Left forelimb (tissue), 1 donor: Measurements from ENCODE around the gene ANKRD34C.
"Not testable (repeated sequence)": the region's sequence is repeated elsewhere in the genome, so short reads cannot be mapped to it uniquely, and the experiment has no call there.

Experiments used
- DNase-seq: peaks from one replicate; pipeline ENCODE4 v3.0.0-alpha.2; 2018; ENCODE audit warnings: low spot score

The ANKRD34C gene

GRCh38 chr15:79310985-79311900 is 28.7 kb downstream of the ANKRD34C start, which contains the start of gene TMED3:
Gene TMED3 (plus strand): TSS chr15:79311112. CDS start chr15:79311250, 138 bp downstream.
- peak; percentile 86 for DNase-seq

DNA sequence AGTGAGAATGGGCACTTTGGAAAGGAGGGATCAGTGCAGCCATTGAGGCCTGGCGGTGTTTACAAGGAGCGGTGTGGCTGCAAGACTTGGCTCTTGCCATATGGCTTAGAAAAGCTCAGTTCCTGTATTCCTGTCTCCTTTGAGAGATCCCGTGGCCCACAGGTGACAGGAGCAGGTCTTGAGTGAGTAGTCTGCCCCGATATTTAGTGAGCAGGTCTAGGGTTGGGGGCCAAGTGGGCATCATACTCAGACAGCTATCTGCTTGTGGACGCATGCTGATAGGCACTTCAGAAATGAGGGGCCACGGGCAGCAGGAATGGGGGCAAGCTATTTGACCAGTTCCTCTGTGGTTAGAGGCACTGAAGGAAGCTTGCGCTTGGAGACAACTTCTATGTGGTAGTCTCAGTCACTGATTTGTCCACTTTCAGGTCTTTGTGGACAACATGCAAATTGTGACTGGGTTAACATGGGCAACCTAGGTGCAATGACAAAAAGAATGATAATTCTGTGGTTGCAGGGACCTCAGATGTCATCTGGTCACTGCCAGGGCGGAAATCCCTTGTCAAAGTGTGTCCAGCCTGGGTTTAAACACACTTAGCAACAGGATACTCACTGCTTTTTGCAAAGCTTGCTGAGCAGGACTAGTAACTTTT is 29.5 kb downstream of the ANKRD34C start:
- no peak for DNase-seq

DNA sequence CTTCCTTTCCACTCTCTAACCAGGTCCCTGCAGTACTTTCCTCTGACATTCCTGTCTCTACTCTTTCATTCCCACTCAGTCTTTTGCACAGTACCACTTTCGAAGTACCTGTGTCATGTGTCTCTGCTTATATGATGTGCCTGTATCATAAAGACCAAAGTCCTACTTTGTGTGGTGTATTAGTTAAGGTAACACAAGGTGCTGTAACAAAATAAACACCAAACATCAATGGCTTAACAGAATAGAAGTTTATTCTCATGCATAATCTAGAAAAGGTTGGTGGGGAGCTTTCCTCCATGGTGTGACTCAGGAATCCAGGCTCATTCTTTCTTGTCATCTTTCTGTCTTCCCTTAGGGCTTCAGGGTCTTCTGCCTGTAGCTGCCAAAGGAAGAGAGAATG is 31.7 kb downstream of the ANKRD34C start:
- DNase-seq: no peak

DNA sequence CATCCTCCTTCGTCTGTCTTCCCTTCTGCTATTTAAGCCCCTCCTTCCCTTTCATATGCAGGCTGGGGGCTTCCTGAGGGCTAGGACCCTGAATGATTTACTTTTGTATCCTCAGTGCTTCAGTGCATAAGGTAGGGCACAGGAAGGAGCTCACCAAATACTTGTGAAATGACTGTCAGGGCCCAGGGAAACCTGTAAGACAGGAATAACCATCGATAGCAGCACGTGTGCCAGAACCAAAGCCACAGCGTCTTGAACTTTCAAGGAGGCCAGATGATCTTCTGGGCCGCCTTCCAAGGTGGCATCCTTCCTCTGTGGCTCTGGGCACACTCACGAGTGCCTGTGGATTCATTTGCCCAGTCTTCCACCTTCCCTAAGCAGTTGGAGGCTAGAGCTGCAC is 32.3 kb downstream of the ANKRD34C start:
- no peak for DNase-seq

GRCh38 chr15:79315623-79316328 is 33.3 kb downstream of the ANKRD34C start:
- DNase-seq: no peak

DNA sequence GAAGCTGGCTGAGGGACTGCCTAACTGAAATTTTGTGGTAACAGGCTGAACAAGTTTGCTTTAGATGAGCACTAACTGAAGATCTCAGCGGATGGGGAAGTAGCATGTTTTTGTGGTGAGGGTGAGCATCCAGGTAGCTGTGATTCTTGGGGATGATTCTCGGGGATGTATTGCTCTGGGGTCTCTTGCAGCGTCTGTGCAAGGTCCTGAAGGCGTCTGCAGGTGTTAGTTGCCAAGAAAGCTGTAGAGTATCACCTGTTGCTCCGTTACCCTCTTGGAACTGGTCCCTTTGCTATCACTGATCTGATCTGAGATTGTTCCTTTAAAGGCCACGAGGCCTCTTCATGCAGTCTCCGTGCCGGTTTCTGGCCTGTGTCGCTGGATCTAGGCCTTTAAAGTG is 34.3 kb downstream of the ANKRD34C start:
- DNase-seq: no peak

GRCh38 chr15:79319973-79320372 is 37.5 kb downstream of the ANKRD34C start:
- DNase-seq: not testable (repeated sequence)

- no peak for DNase-seq
These were observed 39.4 kb downstream of the ANKRD34C start for GRCh38 chr15:79321876-79322275.

- no peak for DNase-seq
These were observed 39.8 kb downstream of the ANKRD34C start for GRCh38 chr15:79322306-79322705.

DNA sequence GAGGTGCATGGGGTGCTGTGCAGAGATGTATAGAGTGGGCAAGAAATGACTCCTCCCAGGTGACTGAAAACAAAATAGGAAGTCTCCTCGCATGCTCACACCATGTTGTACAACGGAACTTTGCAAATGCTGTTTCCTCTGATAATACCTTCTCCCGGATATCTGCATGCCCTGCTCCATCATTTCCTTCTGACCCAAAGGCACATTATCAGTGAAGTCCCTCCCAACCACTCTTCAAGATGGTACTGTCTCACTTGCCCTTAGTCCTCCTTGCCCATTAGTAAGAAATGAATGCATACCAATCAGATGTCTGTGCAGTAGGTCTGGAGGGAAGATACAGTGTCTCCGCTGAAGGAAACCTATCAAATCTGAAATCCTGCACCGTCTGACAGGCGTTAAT is 40.4 kb downstream of the ANKRD34C start:
- DNase-seq: no peak

GRCh38 chr15:79329171-79329611 is 46.7 kb downstream of the ANKRD34C start:
- DNase-seq: no peak
